ENCODE measurements around the gene WFDC5.

DNA sequence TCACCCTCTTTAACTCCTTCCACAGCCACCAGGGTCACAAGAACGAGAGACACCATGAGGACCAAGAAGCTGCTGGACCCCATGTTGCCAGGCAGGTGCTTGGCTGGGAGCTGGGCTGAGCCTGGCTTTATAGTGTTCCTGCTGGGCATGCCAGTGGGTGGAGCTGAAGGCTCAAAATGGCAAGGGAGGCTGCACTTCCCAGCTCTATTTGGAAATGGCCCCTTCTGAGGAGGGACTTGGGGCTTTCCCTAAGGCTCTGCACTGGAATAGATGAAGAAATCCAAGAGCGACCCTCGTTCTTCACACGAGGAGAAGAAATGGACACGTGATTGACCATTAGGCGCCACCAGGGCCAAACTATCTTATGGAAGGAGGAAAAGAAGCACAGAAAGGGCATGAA lies 9.4 kb upstream of the WFDC5 start, which contains the start of gene WFDC12:
- TF ChIP-seq, protein P1, sequence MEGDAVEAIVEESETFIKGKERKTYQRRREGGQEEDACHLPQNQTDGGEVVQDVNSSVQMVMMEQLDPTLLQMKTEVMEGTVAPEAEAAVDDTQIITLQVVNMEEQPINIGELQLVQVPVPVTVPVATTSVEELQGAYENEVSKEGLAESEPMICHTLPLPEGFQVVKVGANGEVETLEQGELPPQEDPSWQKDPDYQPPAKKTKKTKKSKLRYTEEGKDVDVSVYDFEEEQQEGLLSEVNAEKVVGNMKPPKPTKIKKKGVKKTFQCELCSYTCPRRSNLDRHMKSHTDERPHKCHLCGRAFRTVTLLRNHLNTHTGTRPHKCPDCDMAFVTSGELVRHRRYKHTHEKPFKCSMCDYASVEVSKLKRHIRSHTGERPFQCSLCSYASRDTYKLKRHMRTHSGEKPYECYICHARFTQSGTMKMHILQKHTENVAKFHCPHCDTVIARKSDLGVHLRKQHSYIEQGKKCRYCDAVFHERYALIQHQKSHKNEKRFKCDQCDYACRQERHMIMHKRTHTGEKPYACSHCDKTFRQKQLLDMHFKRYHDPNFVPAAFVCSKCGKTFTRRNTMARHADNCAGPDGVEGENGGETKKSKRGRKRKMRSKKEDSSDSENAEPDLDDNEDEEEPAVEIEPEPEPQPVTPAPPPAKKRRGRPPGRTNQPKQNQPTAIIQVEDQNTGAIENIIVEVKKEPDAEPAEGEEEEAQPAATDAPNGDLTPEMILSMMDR (IDR thresholded peaks at IDR 0.05) = no peak
- TF ChIP-seq ZFX (IDR thresholded peaks at IDR 0.05; ENCODE audit: borderline replicate concordance) = no peak
